ENCODE results near the gene CARD18. TPM values are rescaled to one million over a fixed set of nuclear protein-coding genes. Genes with fewer than 3 reads are reported as not detected.
"Not testable (repeated sequence)": the region's sequence is repeated elsewhere in the genome, so short reads cannot be mapped to it uniquely, and the experiment has no call there.

CARD18 gene
- total RNA-seq, 1 experiment from 2014 or later: not detected

- Histone ChIP-seq H2AFZ (ENCODE audit: low read length) (no peak overlapping the region), H4K20me1 (ENCODE audit: insufficient read depth, low read depth, low read length) (no peaks in the 10 kb centered on the region), H3K9ac (ENCODE audit: low read length) (no peak overlapping the region), H3K9me3 (ENCODE audit: low read length) (no peaks in the 10 kb centered on the region), H3K79me2 (ENCODE audit: low read length) (no peaks in the 10 kb centered on the region), H3K4me1 (ENCODE audit: low read length) (no peaks in the 10 kb centered on the region), H3K27ac (ENCODE audit: low read length) (no peak overlapping the region), H3K27me3 (ENCODE audit: low read length) (no peaks in the 10 kb centered on the region), H3K4me3 (ENCODE audit: low read length) (no peak overlapping the region), H3K4me2 (ENCODE audit: low read depth, low read length, poor library complexity, severe bottlenecking) (no peak overlapping the region), H3K9me2 (replicated peaks; ENCODE audit: insufficient read depth, low read length) (0 out of 2 replicates have a peak, but pooled peaks cover 5% of the 10 kb centered on the region), H3K36me3 (ENCODE audit: insufficient read depth, low read length) (no peaks in the 10 kb centered on the region)
- no peak for DNase-seq
Measured at GRCh38 chr11:105106140-105106539, 33.4 kb downstream of the CARD18 start.

- H3K79me2 ChIP-seq (ENCODE audit: low read length): no peaks in the 10 kb centered on the region
- no peak overlapping the region for H2AFZ ChIP-seq (ENCODE audit: low read length)
- H3K4me1 ChIP-seq (ENCODE audit: low read length): no peaks in the 10 kb centered on the region
- H3K36me3 ChIP-seq (ENCODE audit: insufficient read depth, low read length): no peaks in the 10 kb centered on the region
- H3K27me3 ChIP-seq (ENCODE audit: low read length): no peaks in the 10 kb centered on the region
- H3K9me2 ChIP-seq (replicated peaks; ENCODE audit: insufficient read depth, low read length): 0 out of 2 replicates have a peak, but pooled peaks cover 5% of the 10 kb centered on the region
- H3K27ac ChIP-seq (ENCODE audit: low read length): no peak overlapping the region
- no peak overlapping the region for H3K9ac ChIP-seq (ENCODE audit: low read length)
- no peaks in the 10 kb centered on the region for H3K9me3 ChIP-seq (ENCODE audit: low read length)
- no peak for DNase-seq
- H3K4me3 ChIP-seq (ENCODE audit: low read length): no peak overlapping the region
- no peaks in the 10 kb centered on the region for H4K20me1 ChIP-seq (ENCODE audit: insufficient read depth, low read depth, low read length)
- H3K4me2 ChIP-seq (ENCODE audit: low read depth, low read length, poor library complexity, severe bottlenecking): no peak overlapping the region
Measured at GRCh38 chr11:105104292-105104691, 35.3 kb downstream of the CARD18 start.

DNA sequence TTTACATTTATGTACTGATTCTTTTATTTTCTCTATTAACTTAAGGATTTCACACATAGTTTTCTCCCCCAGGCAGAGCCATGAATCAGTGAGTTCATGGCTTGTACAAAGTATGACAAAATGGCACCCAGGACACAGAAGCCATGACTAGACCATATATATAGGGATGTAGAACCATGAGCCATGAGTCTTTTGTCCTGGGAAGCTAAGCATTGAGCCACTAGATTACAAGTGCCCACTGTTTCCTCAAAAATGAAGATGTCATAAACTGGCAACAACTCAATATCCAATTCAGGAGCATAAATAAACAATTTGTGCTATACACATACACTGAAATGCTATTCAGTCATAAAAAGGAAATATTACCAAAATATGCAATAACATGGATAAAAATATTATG is 36.2 kb downstream of the CARD18 start:
- H3K36me3 ChIP-seq (ENCODE audit: insufficient read depth, low read length): no peaks in the 10 kb centered on the region
- H3K4me2 ChIP-seq (ENCODE audit: low read depth, low read length, poor library complexity, severe bottlenecking): no peak overlapping the region
- no peaks in the 10 kb centered on the region for H3K9me3 ChIP-seq (ENCODE audit: low read length)
- H4K20me1 ChIP-seq (ENCODE audit: insufficient read depth, low read depth, low read length): no peaks in the 10 kb centered on the region
- H3K4me1 ChIP-seq (ENCODE audit: low read length): no peaks in the 10 kb centered on the region
- no peaks in the 10 kb centered on the region for H3K27me3 ChIP-seq (ENCODE audit: low read length)
- no peak overlapping the region for H3K4me3 ChIP-seq (ENCODE audit: low read length)
- DNase-seq: no peak
- 0 out of 2 replicates have a peak, but pooled peaks cover 5% of the 10 kb centered on the region for H3K9me2 ChIP-seq (replicated peaks; ENCODE audit: insufficient read depth, low read length)
- H3K79me2 ChIP-seq (ENCODE audit: low read length): no peaks in the 10 kb centered on the region
- H3K27ac ChIP-seq (ENCODE audit: low read length): no peak overlapping the region
- H3K9ac ChIP-seq (ENCODE audit: low read length): no peak overlapping the region
- no peak overlapping the region for H2AFZ ChIP-seq (ENCODE audit: low read length)

DNA sequence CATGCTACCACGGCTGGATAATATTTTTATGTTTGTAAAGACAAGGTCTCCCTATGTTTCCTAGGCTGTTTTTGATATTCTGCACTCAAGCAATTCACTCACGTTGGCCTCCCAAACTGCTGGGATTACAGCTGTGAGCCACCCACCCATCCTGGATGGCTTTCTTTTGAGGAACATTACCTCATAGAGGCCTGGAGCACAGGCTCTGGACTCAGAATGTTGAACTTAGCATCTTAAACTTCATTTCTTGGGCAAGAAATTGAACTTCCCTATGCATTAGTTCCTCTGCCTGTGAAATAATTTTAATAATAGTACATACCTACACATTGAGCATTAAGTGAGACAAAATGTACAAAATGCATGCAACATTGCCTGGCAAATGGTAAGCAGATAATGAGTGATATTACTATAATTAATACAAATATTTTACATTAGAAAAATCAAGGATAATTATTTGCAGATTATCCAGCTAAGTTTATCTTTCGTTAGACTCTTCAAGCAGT is 37.4 kb downstream of the CARD18 start:
- not testable (repeated sequence) for H3K36me3 ChIP-seq (ENCODE audit: insufficient read depth, low read length); H3K27ac ChIP-seq (ENCODE audit: low read length); H3K4me1 ChIP-seq (ENCODE audit: low read length); H2AFZ ChIP-seq (ENCODE audit: low read length); H3K27me3 ChIP-seq (ENCODE audit: low read length); H3K9ac ChIP-seq (ENCODE audit: low read length); H4K20me1 ChIP-seq (ENCODE audit: insufficient read depth, low read depth, low read length); H3K79me2 ChIP-seq (ENCODE audit: low read length); H3K4me2 ChIP-seq (ENCODE audit: low read depth, low read length, poor library complexity, severe bottlenecking); H3K9me2 ChIP-seq (replicated peaks; ENCODE audit: insufficient read depth, low read length); H3K9me3 ChIP-seq (ENCODE audit: low read length); H3K4me3 ChIP-seq (ENCODE audit: low read length); DNase-seq

DNA sequence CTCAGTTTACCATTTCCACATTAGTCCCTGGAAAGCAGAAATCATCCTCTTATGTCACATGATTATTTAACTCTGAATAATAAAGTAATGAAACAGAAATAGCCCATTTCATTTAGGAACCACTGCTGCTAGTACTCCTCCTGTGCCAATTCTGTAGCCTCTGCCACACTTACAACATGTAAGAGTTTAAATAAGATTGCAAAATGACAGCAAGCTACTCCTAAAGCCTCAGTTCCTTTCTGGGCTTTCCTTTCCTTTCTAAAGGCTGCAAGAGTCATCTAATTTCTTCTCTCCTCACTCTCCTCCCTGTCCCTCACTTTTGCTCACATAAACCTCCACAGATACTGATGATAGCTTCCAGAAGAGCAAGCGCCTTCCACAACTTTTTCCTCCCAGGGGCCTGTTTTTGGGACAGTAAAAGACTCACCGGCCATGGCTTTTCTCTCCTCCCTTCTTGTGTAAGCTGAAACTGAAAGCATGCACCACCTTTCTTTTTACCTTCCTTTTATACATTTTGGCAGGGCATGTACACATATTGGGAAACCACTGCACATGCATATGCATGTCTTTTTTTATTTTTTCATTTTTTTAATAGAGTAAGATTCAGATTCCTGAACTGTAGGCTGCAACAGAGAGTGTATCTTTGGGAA is 38.5 kb downstream of the CARD18 start:
- Histone ChIP-seq H2AFZ (ENCODE audit: low read length) (no peak overlapping the region), H3K4me3 (ENCODE audit: low read length) (no peak overlapping the region), H3K4me1 (ENCODE audit: low read length) (no peaks in the 10 kb centered on the region), H3K27ac (ENCODE audit: low read length) (no peak overlapping the region), H3K79me2 (ENCODE audit: low read length) (no peaks in the 10 kb centered on the region), H3K4me2 (ENCODE audit: low read depth, low read length, poor library complexity, severe bottlenecking) (no peak overlapping the region), H3K9me2 (replicated peaks; ENCODE audit: insufficient read depth, low read length) (peaks cover 5% of the 10 kb centered on the region; the same call in 1 of the 2 replicates), H3K36me3 (ENCODE audit: insufficient read depth, low read length) (no peaks in the 10 kb centered on the region), H4K20me1 (ENCODE audit: insufficient read depth, low read depth, low read length) (no peaks in the 10 kb centered on the region), H3K9ac (ENCODE audit: low read length) (no peak overlapping the region), H3K27me3 (ENCODE audit: low read length) (no peaks in the 10 kb centered on the region), H3K9me3 (ENCODE audit: low read length) (no peaks in the 10 kb centered on the region)
- no peak for DNase-seq

DNA sequence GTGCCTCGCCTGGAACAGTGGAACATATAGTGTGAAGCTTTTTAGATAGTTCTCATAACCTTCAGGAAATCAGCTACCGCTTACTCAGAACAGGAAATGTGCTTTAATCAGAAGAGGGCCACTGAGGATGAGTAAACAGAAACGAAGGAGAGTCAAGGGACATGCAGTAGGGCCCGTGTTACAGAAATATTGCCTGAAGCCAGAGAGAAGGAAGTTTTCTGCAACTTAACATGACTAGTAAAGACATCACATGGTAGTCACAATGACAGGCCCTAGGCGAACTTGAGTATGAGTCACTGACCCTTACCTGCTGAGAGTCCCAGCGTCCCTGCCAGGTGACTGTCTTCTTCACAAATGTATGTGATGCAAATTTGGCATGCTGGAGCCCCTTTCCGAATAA is 39.4 kb downstream of the CARD18 start:
- no peak overlapping the region for H3K4me2 ChIP-seq (ENCODE audit: low read depth, low read length, poor library complexity, severe bottlenecking)
- no peak overlapping the region for H3K4me3 ChIP-seq (ENCODE audit: low read length)
- no peak overlapping the region for H2AFZ ChIP-seq (ENCODE audit: low read length)
- H3K4me1 ChIP-seq (ENCODE audit: low read length): no peaks in the 10 kb centered on the region
- H3K27me3 ChIP-seq (ENCODE audit: low read length): no peaks in the 10 kb centered on the region
- no peaks in the 10 kb centered on the region for H3K9me3 ChIP-seq (ENCODE audit: low read length)
- H3K9me2 ChIP-seq (replicated peaks; ENCODE audit: insufficient read depth, low read length): peaks cover 5% of the 10 kb centered on the region; the same call in 1 of the 2 replicates
- no peaks in the 10 kb centered on the region for H3K36me3 ChIP-seq (ENCODE audit: insufficient read depth, low read length)
- no peaks in the 10 kb centered on the region for H3K79me2 ChIP-seq (ENCODE audit: low read length)
- no peaks in the 10 kb centered on the region for H4K20me1 ChIP-seq (ENCODE audit: insufficient read depth, low read depth, low read length)
- DNase-seq: no peak
- no peak overlapping the region for H3K9ac ChIP-seq (ENCODE audit: low read length)
- no peak overlapping the region for H3K27ac ChIP-seq (ENCODE audit: low read length)

DNA sequence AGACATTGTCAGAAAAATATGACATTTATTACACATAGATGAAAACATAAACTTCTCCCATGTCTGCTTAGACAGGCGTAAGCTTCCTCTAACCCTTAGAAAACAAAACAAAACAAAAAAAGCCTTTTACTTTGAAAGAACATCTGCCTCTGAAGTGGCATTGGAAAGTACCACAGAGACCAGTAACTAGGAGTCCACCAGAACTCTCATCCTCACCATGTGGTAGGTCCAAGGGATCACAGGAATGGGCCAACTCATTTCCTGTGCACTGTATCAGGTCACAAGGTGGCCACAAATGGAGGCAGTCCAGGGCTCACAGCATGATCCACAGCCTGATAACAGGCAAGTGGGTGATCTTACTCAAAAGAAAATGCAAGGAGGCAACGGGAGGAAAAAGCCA is 40.0 kb downstream of the CARD18 start:
- not testable (repeated sequence) for H3K27ac ChIP-seq (ENCODE audit: low read length); H3K9me2 ChIP-seq (replicated peaks; ENCODE audit: insufficient read depth, low read length); H3K79me2 ChIP-seq (ENCODE audit: low read length); H3K4me3 ChIP-seq (ENCODE audit: low read length); H3K9me3 ChIP-seq (ENCODE audit: low read length); H3K36me3 ChIP-seq (ENCODE audit: insufficient read depth, low read length); H3K4me1 ChIP-seq (ENCODE audit: low read length); DNase-seq; H3K4me2 ChIP-seq (ENCODE audit: low read depth, low read length, poor library complexity, severe bottlenecking); H2AFZ ChIP-seq (ENCODE audit: low read length); H3K27me3 ChIP-seq (ENCODE audit: low read length); H4K20me1 ChIP-seq (ENCODE audit: insufficient read depth, low read depth, low read length); H3K9ac ChIP-seq (ENCODE audit: low read length)

DNA sequence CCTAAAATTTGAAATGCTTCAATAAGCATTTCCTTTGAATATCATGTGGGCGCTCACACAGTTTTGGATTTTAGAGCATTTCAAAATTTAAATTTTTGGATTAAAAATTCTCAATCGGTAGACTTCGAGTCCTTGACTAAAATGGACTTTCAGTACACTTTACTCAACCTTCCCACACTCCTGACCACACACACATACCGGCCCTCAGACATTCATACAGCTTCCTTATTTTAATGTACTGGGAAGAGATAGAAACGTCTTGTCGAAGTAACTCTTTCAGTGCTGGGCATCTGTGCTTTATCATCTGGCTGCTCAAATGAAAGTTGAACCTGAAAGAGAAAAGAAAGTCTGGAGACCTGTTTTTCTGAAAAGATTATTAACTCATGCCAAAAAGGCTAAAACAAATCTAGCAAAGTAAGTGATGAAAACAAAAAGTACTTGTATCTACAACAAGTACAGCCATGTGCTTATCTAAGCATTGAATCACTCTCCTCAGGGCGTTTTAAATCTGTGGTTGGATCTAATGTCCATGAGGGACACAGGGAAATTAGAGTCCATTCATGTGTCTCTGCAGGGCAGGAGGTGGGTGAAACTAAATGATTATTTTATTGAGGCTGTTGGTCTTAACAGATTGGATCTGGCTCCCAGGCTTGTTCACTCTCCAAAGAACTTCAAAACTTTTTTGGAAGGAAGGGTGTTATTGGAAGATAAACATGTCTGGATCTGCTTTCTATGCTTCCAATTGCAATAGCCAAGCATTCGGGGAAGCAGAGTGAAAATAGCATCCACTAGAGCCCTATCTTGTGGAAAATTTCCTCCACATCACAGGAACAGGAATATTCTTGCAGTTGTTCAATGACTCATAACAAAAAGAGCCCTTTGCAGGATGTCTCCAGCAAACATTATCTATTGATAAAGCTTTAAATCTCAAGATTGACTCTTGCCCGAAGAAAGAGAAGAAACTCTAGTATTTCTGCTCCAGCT is 47.0 kb downstream of the CARD18 start:
- H3K27ac ChIP-seq (ENCODE audit: low read length): no peak overlapping the region
- H2AFZ ChIP-seq (ENCODE audit: low read length): no peak overlapping the region
- no peaks in the 10 kb centered on the region for H3K36me3 ChIP-seq (ENCODE audit: insufficient read depth, low read length)

More for the DNA sequence above, 47.0 kb downstream of the CARD18 start:
- Histone ChIP-seq H3K4me1 (ENCODE audit: low read length) (no peaks in the 10 kb centered on the region), H3K27me3 (ENCODE audit: low read length) (no peaks in the 10 kb centered on the region), H3K9ac (ENCODE audit: low read length) (no peak overlapping the region), H3K9me2 (replicated peaks; ENCODE audit: insufficient read depth, low read length) (peaks cover 3% of the 10 kb centered on the region; the same call in 1 of the 2 replicates), H3K4me2 (ENCODE audit: low read depth, low read length, poor library complexity, severe bottlenecking) (no peak overlapping the region), H3K9me3 (ENCODE audit: low read length) (no peaks in the 10 kb centered on the region), H3K4me3 (ENCODE audit: low read length) (no peak overlapping the region), H4K20me1 (ENCODE audit: insufficient read depth, low read depth, low read length) (no peaks in the 10 kb centered on the region), H3K79me2 (ENCODE audit: low read length) (no peaks in the 10 kb centered on the region)
- no peak for DNase-seq
